GM18502 (cell line): ENCODE data around the gene PSD2.
"Not testable (repeated sequence)": the region's sequence is repeated elsewhere in the genome, so short reads cannot be mapped to it uniquely, and the experiment has no call there.

Source experiments
- ATAC-seq: cut with Tn5 transposase; IDR thresholded peaks from one replicate; pipeline ENCODE4 v1.9.1; 2021; ENCODE audit warnings: mild to moderate bottlenecking; ENCODE audit not compliant: unreplicated experiment, poor library complexity

Gene PSD2

GRCh38 chr5:139788294-139788910 lies 7.2 kb upstream of the PSD2 start:
- ATAC-seq, result no peak

- ATAC-seq, result no peak
These were observed 6.3 kb upstream of the PSD2 start for GRCh38 chr5:139789116-139789844.

GRCh38 chr5:139789845-139790189 lies 5.8 kb upstream of the PSD2 start:
- ATAC-seq, result no peak

DNA sequence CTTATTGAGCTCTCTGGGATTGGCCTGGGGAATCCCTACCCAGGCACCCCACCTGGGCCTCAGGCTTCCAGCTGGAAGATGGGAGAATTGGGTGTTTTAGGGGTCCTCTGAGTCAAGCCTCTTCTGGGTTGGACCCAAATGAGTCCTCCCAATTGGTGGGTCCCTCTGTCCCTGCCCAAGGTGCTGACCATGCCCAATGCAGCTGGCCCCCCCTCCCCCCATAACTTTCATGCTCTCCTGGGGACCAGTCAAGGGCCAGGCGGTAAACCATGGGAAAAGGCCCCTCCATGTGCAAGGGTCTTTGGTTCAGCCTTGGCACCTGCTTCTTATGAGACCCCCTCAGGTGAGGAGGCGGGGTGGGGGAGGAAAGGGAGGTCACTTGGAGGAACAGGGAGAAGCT lies 3.4 kb upstream of the PSD2 start:
- ATAC-seq, result no peak

- not testable (repeated sequence) for ATAC-seq
These were observed 3.0 kb upstream of the PSD2 start for GRCh38 chr5:139792655-139793054.

DNA sequence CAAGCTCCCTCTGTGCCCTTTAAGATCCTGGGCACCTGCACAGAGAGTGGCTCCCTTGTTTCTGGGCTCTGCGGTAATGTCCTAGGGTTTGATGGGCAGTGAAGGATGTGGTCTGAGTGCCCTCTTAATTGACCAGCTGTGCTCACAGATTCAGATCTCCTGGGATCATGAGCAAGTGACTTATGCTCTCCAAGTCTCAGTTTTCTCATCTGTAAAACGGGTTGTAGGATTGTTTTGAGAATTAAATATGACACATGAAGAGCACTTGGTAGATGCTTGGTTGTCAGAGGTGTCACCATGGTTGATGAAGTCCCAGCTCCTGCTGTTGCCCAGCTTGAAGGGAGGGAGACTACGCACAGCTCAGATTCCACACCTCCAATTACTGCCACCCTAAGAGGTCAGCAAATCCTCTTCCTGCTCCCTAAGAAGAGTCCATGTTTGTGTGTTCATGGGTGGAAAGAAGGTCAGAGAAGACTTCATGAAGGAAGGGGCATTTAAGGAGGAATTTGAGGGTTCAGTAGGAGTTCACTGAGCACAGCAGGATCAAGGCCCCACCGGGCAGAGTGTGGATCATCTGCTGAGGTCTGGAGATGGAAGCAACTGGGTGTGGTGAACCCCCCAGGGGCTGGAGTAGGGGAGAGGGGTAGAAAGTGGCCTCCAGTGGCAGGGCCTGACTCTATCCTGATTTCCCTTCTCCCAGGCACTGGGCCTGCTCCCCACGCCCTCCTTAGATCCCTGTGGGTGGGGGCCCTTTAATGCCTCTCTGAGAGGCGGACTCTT lies 1.4 kb upstream of the PSD2 start:
- no peak for ATAC-seq

- ATAC-seq, result no peak
These were observed 626 bp downstream of the PSD2 start for GRCh38 chr5:139796061-139796806.

- ATAC-seq, result no peak
These were observed 1.7 kb downstream of the PSD2 start for GRCh38 chr5:139797335-139797734.

- no peak for ATAC-seq
These were observed 2.4 kb downstream of the PSD2 start for GRCh38 chr5:139797856-139798510.

DNA sequence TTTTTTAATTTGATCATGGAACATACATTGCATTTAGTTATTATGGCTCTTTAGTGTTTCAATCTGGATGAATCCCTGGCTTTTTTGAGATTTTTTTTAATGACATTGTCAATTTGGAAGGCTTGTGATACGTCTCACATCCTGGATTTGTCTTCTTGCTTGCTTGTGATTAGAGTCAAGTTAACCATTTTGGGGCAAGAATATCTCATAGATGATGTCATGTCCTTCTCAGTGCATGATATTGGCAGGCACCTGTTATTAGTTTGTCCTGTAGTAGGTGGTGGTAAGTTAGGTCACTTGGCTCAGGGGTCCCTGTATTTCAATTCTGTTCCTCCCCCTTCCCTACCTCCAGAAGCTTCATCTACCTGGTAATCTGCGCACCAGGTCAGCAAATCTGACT lies 3.3 kb downstream of the PSD2 start:
- ATAC-seq, result no peak

DNA sequence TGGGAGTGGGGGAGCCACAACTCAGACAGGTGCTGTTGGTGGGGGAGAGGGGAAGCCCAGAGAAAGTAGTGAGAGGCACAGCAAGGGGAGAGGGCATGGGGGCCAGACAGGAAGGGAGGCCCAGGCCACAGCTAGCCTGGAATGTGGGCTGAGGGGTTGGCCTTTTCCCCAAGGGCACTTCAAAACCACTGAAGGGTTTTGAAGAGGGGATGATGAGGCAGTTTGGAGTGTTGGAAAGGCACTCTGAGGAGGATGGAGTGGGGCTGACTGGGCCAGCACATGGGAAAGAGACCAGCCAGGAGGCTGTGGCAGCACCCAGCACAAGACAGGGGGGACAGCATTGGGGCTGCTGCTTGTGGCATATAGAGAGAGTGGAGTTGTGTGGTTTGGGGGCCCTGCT lies 3.8 kb downstream of the PSD2 start:
- ATAC-seq, result no peak

DNA sequence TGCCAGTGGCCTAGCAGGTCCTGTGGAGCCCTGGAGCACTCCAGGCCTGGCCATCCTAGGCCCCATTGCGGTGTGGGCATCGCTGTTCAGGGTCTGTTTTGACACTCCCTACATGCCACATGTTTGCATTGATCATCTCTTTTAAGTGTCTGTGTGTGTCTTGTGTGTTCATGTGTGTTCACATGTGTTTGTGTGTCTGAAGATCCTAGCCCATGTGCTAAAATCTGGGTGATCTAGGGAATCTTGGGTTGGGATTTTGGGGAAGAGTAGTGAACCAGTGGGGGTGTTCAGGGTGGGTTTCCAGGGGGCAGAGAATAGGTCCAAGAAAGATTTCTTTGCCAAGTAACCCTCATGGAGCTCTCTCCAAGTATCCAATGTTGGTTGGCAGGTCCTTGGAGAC lies 8.4 kb downstream of the PSD2 start:
- no peak for ATAC-seq

DNA sequence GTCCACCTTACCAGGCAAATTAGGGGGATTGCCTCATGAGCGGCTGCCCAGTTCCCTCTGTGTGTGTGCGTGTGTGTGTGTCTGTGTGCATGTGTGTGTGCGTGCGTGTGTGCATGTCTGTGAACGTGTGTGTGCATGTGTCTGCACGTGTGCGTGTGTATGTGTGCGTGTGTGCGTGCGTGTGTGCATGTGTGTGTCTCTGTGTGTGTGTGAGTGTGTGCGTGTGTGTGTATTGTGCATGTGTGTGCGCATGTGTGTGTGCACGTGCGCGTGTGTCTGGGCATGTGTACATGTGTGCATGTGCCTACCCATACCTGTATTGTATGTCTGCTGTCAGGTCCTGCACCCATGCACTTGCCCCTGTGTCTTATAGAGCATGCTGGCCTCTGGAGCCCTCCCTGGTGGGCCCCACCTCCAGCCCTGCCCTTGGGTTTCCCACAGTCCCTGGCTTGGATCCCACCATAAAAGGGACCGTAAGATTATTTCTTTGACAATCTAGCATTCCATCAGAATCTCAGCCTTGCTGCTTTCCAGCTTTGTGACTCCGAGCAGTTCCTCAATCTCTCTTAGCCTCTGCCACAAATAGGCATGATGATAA lies 9.3 kb downstream of the PSD2 start:
- ATAC-seq, result no peak

DNA sequence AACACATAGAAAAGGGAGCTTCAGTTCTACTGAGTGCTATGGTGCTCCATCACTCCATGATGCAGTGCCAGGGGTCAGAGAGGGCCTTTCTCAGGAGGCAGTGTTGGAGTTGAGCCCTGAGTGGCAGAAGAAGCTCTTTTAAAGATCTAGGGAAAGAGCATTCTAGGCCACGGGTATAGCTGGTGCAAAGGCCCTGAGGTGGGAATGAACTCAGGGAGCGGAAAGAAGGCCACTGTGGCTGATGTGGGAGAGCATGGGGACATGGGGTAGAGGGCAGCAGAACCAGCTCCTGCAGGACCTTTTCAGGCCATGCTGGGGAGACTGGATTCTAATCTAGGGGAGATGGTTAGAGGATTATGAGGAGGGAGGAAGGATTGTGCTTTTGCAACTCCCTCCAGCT lies 9.9 kb downstream of the PSD2 start:
- no peak for ATAC-seq

GRCh38 chr5:139806111-139806510 lies 10.5 kb downstream of the PSD2 start:
- no peak for ATAC-seq

GRCh38 chr5:139806726-139807646 lies 11.4 kb downstream of the PSD2 start:
- ATAC-seq, result no peak

- no peak for ATAC-seq
These were observed 12.0 kb downstream of the PSD2 start for GRCh38 chr5:139807647-139808030.

DNA sequence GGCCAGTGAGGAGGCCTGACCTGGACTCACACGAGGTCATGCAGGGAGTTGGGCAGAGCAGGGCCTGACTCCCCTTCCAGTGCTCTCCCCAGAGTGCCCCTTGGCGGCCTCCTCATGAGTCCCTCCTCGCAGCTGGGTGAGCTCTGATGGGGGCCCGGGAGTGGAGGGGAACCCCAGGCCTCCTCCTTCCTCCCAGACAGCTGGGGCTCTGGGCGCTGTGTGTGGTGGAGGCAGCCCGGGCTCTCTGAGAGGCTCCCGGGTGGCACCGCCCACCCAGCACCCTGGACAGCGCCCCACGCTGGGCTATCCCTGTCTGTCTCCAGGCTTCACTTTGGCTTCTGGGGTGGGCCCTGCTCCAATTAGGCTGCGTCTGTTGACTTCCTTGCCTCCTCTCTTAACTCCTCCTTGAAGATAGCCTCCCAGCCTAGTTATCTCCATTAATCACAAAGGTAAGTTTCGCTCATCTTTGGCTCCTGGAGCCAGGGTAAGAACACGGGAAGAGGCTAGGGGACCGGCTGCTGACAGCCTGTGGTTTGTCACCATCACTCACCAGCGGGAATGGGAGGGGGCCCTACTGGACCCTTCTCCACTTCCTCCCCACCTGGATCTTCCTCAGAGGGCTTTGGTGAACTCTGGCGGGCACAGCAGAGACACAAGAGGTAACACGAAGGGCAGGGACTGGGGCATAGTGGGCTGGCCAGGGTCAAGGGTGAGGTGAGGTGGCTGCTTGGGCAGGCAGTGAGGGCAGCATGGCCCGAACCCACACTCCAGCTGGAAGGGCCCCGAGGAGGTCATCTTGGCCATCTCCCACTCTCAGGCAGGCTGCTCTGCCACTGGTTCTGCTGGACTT lies 13.1 kb downstream of the PSD2 start:
- no peak for ATAC-seq
